HT-29 (cell line): ENCODE data around the gene EIF1B. TPM values are rescaled to one million over a fixed set of nuclear protein-coding genes. Genes with fewer than 3 reads are reported as not detected.

Experiments used
- DNase-seq: peaks from one replicate; pipeline ENCODE4 v3.0.0-alpha.2; 2015; ENCODE audit warnings: low spot score
- total RNA-seq: library from RNA; depleted of rRNA; stranded (reverse); fragments of >200 nt; shearing (Covaris generic); gene quantifications from 2 replicates; pipeline ENCODE4 v1.2.3, GENCODE V29; 2014; rRNA removed

Gene EIF1B
- total RNA-seq, 1 experiment from 2014 or later, result 2.9 TPM

- DNase-seq, result no peak
Observed at GRCh38 chr3:40340541-40341170, 31.1 kb downstream of the EIF1B start.

GRCh38 chr3:40341671-40342070, 32.2 kb downstream of the EIF1B start:
- DNase-seq, result no peak

- DNase-seq, result no peak
Observed at GRCh38 chr3:40350529-40350928, 41.0 kb downstream of the EIF1B start.

DNA sequence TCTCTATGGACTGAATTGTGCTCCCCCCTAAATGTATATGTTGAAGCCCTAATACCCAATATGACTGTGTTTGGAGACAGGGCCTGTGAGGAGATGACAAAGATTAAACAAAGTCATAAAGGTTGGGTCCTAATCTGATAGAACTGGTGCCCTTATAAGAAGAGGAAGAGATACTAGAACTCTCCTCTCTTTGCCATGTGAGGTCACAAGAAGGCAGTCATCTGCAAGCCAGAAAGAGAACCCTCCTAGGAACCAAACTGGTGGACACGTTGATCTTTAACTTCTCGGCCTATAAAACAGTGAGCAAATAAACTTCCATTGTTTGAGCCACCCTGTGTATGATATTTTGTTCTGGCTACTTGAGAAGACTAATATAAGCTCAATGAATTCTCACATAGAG, 45.9 kb downstream of the EIF1B start:
- DNase-seq, result no peak

DNA sequence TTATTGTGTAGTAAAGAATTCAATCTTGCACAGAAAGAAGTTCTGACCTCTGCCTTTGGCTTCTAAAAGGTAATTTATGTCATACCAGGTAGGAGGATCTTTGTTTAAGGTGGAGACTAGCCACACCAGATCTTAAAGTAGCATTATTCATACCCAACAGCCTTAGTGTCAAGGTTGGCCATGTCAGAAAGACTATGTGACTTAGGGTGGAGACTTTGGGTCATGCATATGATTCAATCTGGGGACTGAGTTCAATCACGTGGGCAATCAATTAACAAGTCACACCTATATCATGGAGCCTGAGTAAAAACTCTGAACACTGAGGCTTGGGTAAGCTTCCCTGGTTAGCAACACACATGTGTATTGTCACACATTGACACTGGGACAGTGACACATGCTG, 48.9 kb downstream of the EIF1B start:
- no peak for DNase-seq

Other genes starting within 250 kb of the EIF1B start
- not detected in 2 replicates for gene ENTPD3, start 77.5 kb downstream of the EIF1B start, total RNA-seq
- 332 and 345 TPM in 2 replicates for gene RPL14, start 147.6 kb downstream of the EIF1B start, total RNA-seq
- 0.81 and 1.4 TPM in 2 replicates for gene ZNF619, start 167.4 kb downstream of the EIF1B start, total RNA-seq
- 2.1 and 2.8 TPM in 2 replicates for gene ZNF620, start 196.3 kb downstream of the EIF1B start, total RNA-seq
- 5.7 and 5.9 TPM in 2 replicates for gene ZNF621, start 215.3 kb downstream of the EIF1B start, total RNA-seq